Gastroesophageal sphincter (tissue), 4 donors: ENCODE measurements around the gene MTREX. TPM values are rescaled to one million over a fixed set of nuclear protein-coding genes. Genes with fewer than 3 reads are reported as not detected.

Experiments
- ATAC-seq: fragments of 150-250 bp; one replicate; pipeline ENCODE4 v1.9.1; 2016; ENCODE audit warnings: mild to moderate bottlenecking, moderate library complexity
- H3K27ac ChIP-seq, 4 donors: fragments of 200-600 bp; sonication (generic) in 3 of 4; 1 replicate in 3 of 4; 2 replicates in 1 of 4; pipeline ENCODE4 v1.5.1; 2016 to 2019
- H3K27me3 ChIP-seq: fragments of 200-600 bp; sonication (generic); one replicate; pipeline ENCODE4 v1.5.1; 2019
- H3K36me3 ChIP-seq, 2 donors: fragments of 200-600 bp; sonication (generic); one replicate each; pipeline ENCODE4 v1.5.1; 2019; ENCODE audit warnings: control low read depth in 1 of 2
- H3K4me1 ChIP-seq, 3 donors: fragments of 200-600 bp; sonication (generic); 1 replicate in 2 of 3; 2 replicates in 1 of 3; pipeline ENCODE4 v1.5.1; 2016 to 2019; ENCODE audit warnings: control low read depth in 2 of 3
- H3K4me3 ChIP-seq, 2 donors: fragments of 200-600 bp; sonication (generic); one replicate each; pipeline ENCODE4 v1.5.1; 2019; ENCODE audit warnings: mild to moderate bottlenecking in 1 of 2, moderate library complexity in 1 of 2
- H3K9me3 ChIP-seq, 3 donors: fragments of 200-600 bp; sonication (generic); one replicate each; pipeline ENCODE4 v1.5.1; 2017 to 2019; ENCODE audit warnings: control low read depth in 2 of 3
- EP300 ChIP-seq: sonication (generic); formaldehyde crosslinking; IDR thresholded peaks from one replicate; pipeline ENCODE4 v1.6.1; 2017; ENCODE audit warnings: antibody characterized with exemption, mild to moderate bottlenecking
- POLR2A ChIP-seq, 2 donors: fragments of 450-650 bp; IDR thresholded peaks; one replicate each; pipeline ENCODE4 v1.6.1; 2017; ENCODE audit warnings: antibody characterized with exemption in 2 of 2, mild to moderate bottlenecking in 2 of 2, moderate library complexity in 1 of 2
- POLR2AphosphoS5 ChIP-seq: sonication (generic); formaldehyde crosslinking; IDR thresholded peaks from one replicate; pipeline ENCODE4 v1.6.1; 2017; ENCODE audit warnings: antibody characterized with exemption
- WGBS, 2 donors: methylation state at CpG; one replicate each; pipeline ENCODE4 v1.1.5; 2018; ENCODE audit warnings: low coverage in 1 of 2; 5-methylcytosine and 5-hydroxymethylcytosine counted together
- total RNA-seq, 4 donors: library from RNA; depleted of rRNA; stranded (reverse); fragments of >200 nt; gene quantifications; one replicate each; pipeline ENCODE4 v1.1.0, GENCODE V29; 2016
- TF ChIP-seq, protein P1 (sequence below), 4 experiments: fragments of 200-600 bp in 2 of 4; fragments of 450-650 bp in 2 of 4; sonication (generic) in 1 of 4; IDR thresholded peaks; one replicate each; pipeline ENCODE4 v1.5.1; 2017 to 2019; ENCODE audit warnings: antibody characterized with exemption in 4 of 4, mild to moderate bottlenecking in 2 of 4, moderate library complexity in 2 of 4

Gene MTREX
- total RNA-seq, 4 donors from 2014 or later, result 55.7 to 93.2 (median 61.5) TPM

DNA sequence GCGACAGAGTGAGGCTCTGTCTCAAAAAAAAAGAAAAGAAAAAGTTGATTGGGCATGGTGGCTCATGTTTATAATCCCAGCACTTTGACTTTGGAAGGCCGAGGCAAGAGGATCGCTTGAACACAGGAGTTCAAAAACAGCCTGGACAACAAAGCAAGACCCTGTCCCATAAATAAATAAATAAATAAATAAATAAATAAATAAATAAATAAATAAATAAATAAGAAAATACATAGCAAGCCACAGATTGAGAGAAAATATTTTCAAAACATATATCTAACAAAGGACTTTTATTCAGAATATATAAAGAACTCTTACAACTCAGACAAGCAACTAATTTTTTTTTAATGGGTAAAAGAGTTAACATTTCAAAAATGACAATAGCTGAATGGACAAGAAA, 155.8 kb downstream of the MTREX start:
- Histone ChIP-seq H3K27ac (no peak overlapping the region), H3K4me3 (no peak overlapping the region), H3K9me3 (no peaks in the 10 kb centered on the region), H3K27me3 (no peaks in the 10 kb centered on the region), H3K4me1 (peaks cover 2 to 26% (median 6%) of the 10 kb centered on the region in 3 donors), H3K36me3 (peaks cover 0 to 42% of the 10 kb centered on the region in 2 donors)
- no peak for ATAC-seq
- 95 to 98% methylated on average over 3 of the region's 3 CpGs for WGBS, 2 donors
- TF ChIP-seq POLR2AphosphoS5, result no peak

DNA sequence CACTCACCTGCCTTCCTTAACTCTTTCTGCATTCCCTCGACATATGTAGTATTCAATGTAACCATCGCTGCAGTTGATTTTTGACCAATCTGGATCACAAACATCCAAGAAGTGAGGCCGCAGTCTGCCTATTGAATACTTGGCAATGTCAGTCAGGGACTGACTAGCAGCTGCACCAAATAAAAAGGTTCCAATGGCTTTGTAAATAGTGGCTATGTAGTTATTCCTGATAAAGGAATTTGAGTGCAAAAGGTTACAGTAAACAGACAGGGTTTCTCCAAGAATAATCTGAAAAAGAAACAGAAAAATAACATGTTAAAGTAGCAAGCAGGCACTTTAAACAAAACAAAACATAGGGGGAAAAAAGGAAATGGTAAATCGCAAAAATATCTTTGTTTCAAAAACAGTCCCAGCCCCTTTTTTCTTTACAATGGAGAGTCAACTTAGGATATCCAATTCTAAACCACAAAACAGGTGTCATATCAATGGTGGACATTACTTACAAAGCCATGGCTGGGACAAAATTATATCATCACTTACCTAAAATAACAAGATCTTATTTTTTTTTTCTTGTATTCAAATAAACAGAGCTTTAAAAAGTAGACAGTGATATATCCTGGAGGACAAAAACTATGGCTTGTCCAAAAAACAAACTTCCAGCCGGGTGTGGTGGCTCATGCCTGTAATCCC, 160.2 kb downstream of the MTREX start:
- 67 to 74% methylated on average over 5 of the region's 5 CpGs for WGBS, 2 donors
- Histone ChIP-seq H3K9me3 (no peaks in the 10 kb centered on the region), H3K4me1 (peaks cover 9 to 57% (median 9%) of the 10 kb centered on the region in 3 donors), H3K4me3 (no peak overlapping the region), H3K27ac (peak overlapping the region in 3 of 4 donors; percentile 9 to 26 (median 22)), H3K36me3 (peaks cover 0 to 48% of the 10 kb centered on the region in 2 donors), H3K27me3 (no peaks in the 10 kb centered on the region)
- no peak for TF ChIP-seq POLR2AphosphoS5
- no peak for TF ChIP-seq POLR2A (IDR thresholded peaks at IDR 0.05)
- TF ChIP-seq, protein P1, sequence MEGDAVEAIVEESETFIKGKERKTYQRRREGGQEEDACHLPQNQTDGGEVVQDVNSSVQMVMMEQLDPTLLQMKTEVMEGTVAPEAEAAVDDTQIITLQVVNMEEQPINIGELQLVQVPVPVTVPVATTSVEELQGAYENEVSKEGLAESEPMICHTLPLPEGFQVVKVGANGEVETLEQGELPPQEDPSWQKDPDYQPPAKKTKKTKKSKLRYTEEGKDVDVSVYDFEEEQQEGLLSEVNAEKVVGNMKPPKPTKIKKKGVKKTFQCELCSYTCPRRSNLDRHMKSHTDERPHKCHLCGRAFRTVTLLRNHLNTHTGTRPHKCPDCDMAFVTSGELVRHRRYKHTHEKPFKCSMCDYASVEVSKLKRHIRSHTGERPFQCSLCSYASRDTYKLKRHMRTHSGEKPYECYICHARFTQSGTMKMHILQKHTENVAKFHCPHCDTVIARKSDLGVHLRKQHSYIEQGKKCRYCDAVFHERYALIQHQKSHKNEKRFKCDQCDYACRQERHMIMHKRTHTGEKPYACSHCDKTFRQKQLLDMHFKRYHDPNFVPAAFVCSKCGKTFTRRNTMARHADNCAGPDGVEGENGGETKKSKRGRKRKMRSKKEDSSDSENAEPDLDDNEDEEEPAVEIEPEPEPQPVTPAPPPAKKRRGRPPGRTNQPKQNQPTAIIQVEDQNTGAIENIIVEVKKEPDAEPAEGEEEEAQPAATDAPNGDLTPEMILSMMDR (IDR thresholded peaks at IDR 0.05), result no peak
- no peak for TF ChIP-seq EP300
- ATAC-seq, result no peak

DNA sequence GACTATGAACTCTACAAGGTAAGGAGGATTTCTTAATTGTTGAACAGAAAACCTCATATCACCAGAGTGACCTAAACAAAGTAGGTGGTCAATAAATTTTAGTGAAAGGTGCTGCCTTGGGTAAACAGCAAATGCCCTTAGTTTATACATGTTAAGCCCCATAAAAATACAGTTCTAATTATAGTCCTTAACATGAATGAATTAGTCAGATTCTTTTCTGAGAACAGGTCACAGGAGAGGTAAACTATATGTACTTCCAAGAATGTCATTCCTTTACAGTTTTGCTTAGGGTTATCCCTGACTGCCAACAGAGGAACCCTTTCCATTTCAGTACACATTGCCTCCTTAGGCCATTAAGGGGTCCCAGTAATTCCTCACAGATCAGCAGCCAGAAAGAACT, 162.1 kb downstream of the MTREX start:
- ATAC-seq, result no peak
- Histone ChIP-seq H3K27ac (peak overlapping the region in 1 of 4 donors; percentile 6), H3K9me3 (no peaks in the 10 kb centered on the region), H3K4me3 (no peak overlapping the region), H3K36me3 (peaks cover 0 to 39% of the 10 kb centered on the region in 2 donors), H3K27me3 (no peaks in the 10 kb centered on the region), H3K4me1 (peaks cover 9 to 58% (median 9%) of the 10 kb centered on the region in 3 donors)
- TF ChIP-seq, protein P1 (IDR thresholded peaks at IDR 0.05), result no peak
- TF ChIP-seq POLR2A (IDR thresholded peaks at IDR 0.05) (no peak), EP300 (no peak), POLR2AphosphoS5 (no peak)

DNA sequence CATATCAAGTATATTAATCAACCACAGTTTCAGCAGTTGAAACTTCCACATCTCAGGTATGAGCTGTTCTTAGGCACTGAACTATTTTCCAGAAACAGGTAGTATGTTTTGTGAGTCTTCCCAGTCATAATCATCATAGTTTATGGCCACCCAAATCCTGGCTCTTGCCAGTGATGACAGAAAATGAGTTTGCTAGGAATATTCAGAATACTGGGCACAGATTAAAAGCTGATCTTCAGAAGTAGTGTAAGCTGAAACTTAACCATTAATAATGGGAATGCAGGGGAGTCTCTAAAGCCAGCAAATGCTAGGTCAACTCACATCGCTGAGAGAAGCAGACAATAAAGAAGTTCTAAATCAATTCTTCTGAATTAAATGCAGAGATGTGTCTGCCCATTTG, 162.5 kb downstream of the MTREX start:
- H3K27me3 ChIP-seq, result no peaks in the 10 kb centered on the region
- WGBS, 2 donors, result 72 to 100% methylated on average over 1 of the region's 1 CpG
- H3K4me1 ChIP-seq, result peaks cover 9 to 58% (median 9%) of the 10 kb centered on the region in 3 donors
- TF ChIP-seq POLR2AphosphoS5, result no peak
- TF ChIP-seq EP300, result no peak
- no peak for TF ChIP-seq POLR2A (IDR thresholded peaks at IDR 0.05)
- TF ChIP-seq, protein P1 (IDR thresholded peaks at IDR 0.05), result no peak
- H3K4me3 ChIP-seq, result no peak overlapping the region
- H3K27ac ChIP-seq, result peak overlapping the region in 1 of 4 donors; percentile 6
- H3K9me3 ChIP-seq, result no peaks in the 10 kb centered on the region
- H3K36me3 ChIP-seq, result peaks cover 0 to 35% of the 10 kb centered on the region in 2 donors
- ATAC-seq, result no peak

DNA sequence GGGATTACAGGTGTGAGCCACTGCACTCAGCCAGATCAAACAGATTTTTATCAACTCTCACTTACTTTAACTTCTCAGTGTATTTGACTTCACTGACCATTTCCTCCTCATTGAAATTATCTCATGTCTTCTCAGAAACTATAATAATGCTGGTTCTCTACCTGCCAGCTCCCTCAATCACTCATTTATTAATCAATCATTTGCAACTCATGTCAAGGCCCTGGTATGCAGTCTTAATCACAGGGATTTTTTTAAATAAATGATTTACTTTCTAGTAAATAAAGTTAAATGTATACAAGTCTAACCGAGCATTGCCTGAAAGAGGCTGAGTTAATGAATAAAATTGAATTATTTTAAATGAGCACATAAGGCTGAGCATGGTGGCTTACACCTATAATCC, 163.7 kb downstream of the MTREX start:
- Histone ChIP-seq H3K4me3 (no peak overlapping the region), H3K36me3 (peaks cover 0 to 23% of the 10 kb centered on the region in 2 donors), H3K4me1 (peaks cover 9 to 50% (median 9%) of the 10 kb centered on the region in 3 donors), H3K27me3 (no peaks in the 10 kb centered on the region), H3K27ac (no peak overlapping the region), H3K9me3 (no peaks in the 10 kb centered on the region)
- WGBS, 2 donors, result 33 to 40% methylated on average over 1 of the region's 1 CpG
- no peak for TF ChIP-seq POLR2AphosphoS5
- ATAC-seq, result no peak

DNA sequence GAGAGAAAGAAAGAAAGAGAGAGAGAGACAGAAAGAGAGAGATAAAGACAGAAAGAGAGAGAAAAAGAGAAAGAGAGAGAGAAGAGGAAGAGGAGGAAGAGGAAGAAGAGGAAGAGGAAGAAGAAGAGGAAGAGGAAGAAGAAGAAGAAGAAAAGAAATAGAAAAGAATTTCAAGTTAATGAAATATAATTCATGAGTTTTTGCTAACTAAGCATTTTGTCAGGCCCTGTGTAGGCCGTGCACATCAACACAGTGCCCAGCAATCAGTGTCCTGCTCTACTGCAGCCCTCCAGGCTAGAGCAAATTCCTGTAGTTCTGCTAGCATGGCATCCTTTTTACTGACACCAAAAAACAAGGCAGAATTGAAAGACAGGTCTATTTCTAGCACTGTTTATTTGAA, 164.9 kb downstream of the MTREX start:
- no peak for TF ChIP-seq POLR2AphosphoS5
- no peak for TF ChIP-seq EP300
- TF ChIP-seq, protein P1 (IDR thresholded peaks at IDR 0.05), result no peak
- TF ChIP-seq POLR2A (IDR thresholded peaks at IDR 0.05), result no peak
- peaks cover 0 to 20% of the 10 kb centered on the region in 2 donors for H3K36me3 ChIP-seq
- no peak for ATAC-seq
- no peak overlapping the region for H3K27ac ChIP-seq
- H3K4me1 ChIP-seq, result peaks cover 8 to 41% (median 9%) of the 10 kb centered on the region in 3 donors
- H3K4me3 ChIP-seq, result no peak overlapping the region
- WGBS, 2 donors, result 71 to 100% methylated on average over 1 of the region's 1 CpG
- no peaks in the 10 kb centered on the region for H3K27me3 ChIP-seq
- H3K9me3 ChIP-seq, result no peaks in the 10 kb centered on the region
